Sigmoid colon (tissue), 7 donors: Measurements from ENCODE around the gene ACTN4. TPM values are rescaled to one million over a fixed set of nuclear protein-coding genes. Genes with fewer than 3 reads are reported as not detected.

ENCODE experiments used
- DNase-seq: peaks from one replicate; pipeline ENCODE4 v3.0.0-alpha.2; 2019
- H3K27ac ChIP-seq, 4 donors: fragments of 200-600 bp; sonication (generic); one replicate each; pipeline ENCODE4 v1.5.1; 2016 to 2019; ENCODE audit warnings: mild to moderate bottlenecking in 1 of 4
- H3K27me3 ChIP-seq, 3 donors: fragments of 200-600 bp; sonication (generic); one replicate each; pipeline ENCODE4 v1.5.1; 2019; ENCODE audit warnings: mild to moderate bottlenecking in 1 of 3
- H3K36me3 ChIP-seq, 4 donors: fragments of 200-600 bp; sonication (generic); one replicate each; pipeline ENCODE4 v1.5.1; 2016 to 2019
- H3K4me1 ChIP-seq, 4 donors: fragments of 200-600 bp; sonication (generic); one replicate each; pipeline ENCODE4 v1.5.1; 2017 to 2019
- H3K4me3 ChIP-seq, 4 donors: fragments of 200-600 bp; sonication (generic); one replicate each; pipeline ENCODE4 v1.5.1; 2017 to 2019; ENCODE audit warnings: mild to moderate bottlenecking in 2 of 4, moderate library complexity in 1 of 4
- H3K9me3 ChIP-seq, 4 donors: fragments of 200-600 bp in 3 of 4; sonication (generic) in 3 of 4; one replicate each; pipeline versions ENCODE4 v1.5.1 to v1.6.1; 2013 to 2019
- CTCF ChIP-seq, 4 experiments: fragments of 450-650 bp in 3 of 4; fragments of 200-600 bp in 1 of 4; IDR thresholded peaks; one replicate each; pipeline ENCODE4 v1.5.1; 2016 to 2019; ENCODE audit warnings: antibody characterized with exemption in 4 of 4, mild to moderate bottlenecking in 3 of 4, moderate library complexity in 2 of 4
- EP300 ChIP-seq, 4 donors: sonication (generic); formaldehyde crosslinking; IDR thresholded peaks; one replicate each; pipeline ENCODE4 v1.6.1; 2017; ENCODE audit warnings: antibody characterized with exemption in 4 of 4
- POLR2A ChIP-seq, 2 donors: fragments of 450-650 bp; IDR thresholded peaks; one replicate each; pipeline ENCODE4 v1.6.1; 2016; ENCODE audit warnings: antibody characterized with exemption in 2 of 2, mild to moderate bottlenecking in 2 of 2, moderate library complexity in 2 of 2
- POLR2AphosphoS5 ChIP-seq, 4 donors: sonication (generic); formaldehyde crosslinking; IDR thresholded peaks; one replicate each; pipeline ENCODE4 v1.6.1; 2017; ENCODE audit warnings: antibody characterized with exemption in 4 of 4
- WGBS, 2 donors: extraction: QIAGEN DNeasy Blood & Tissue Kit; methylation state at CpG; one replicate each; pipeline ENCODE4 v1.1.7; 2013; 5-methylcytosine and 5-hydroxymethylcytosine counted together
- intact Hi-C: fragments of 100-400 bp; cut with DNase I; formaldehyde crosslinking; loops from one replicate; pipeline ENCODE4 v1.15.1; 2023
- polyA plus RNA-seq, 3 donors: library from polyadenylated mRNA; stranded (reverse); fragments of 200-250 nt; gene quantifications; one replicate each; pipeline ENCODE4 v1.2.3, GENCODE V29; 2013
- total RNA-seq, 4 donors: library from RNA; depleted of rRNA; stranded (reverse); fragments of >200 nt; gene quantifications; one replicate each; pipeline ENCODE4 v1.1.0, GENCODE V29; 2016
- donor health status: healthy with polysubstance abuse.
- donor health status: Bipolar disorder and iron deficiency.
- donor health status: healthy.

ACTN4 gene
- total and polyA plus RNA-seq, 7 donors = 122 to 456 (median 176) TPM

DNA sequence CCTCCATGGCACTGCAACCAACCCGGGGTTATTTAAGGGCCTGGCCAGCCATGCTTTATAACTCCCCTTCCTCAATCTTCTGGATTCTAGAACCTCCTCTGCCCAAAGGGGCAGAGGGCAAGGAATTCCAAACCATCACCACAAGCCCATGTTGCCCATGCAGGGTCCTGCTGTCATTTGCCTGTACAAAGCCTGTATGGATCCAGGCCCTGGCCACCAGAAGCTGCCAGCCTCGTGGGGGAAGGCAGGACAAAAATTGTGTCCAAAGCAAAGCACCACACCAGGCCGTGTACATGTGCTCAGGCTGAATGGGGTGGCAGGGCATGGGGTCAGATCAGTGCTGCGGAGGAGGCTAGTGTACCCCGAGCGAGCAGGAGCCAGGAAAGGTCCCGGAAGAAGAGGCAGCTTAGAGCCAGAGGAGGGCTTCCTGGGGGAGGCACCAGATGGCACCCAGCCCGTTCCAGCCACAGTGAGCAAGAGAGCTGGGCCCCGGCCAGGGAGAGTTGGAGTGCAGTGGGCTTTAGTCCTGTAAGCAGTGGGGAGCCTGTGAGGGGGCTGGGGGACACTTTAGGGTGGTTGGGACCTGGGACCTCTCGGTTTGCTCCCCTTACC is 61.1 kb downstream of the ACTN4 start:
- H3K36me3 ChIP-seq = peaks cover 12 to 81% (median 66%) of the 10 kb centered on the region in 4 donors
- no peak for DNase-seq
- peak overlapping the region; percentile 78 to 97 (median 86) for H3K27ac ChIP-seq
- TF ChIP-seq POLR2A (IDR thresholded peaks at IDR 0.05) = no peak
- no peak overlapping the region for H3K4me3 ChIP-seq
- H3K4me1 ChIP-seq = peaks cover 0 to 88% (median 68%) of the 10 kb centered on the region in 4 donors
- no peaks in the 10 kb centered on the region for H3K27me3 ChIP-seq
- no peaks in the 10 kb centered on the region for H3K9me3 ChIP-seq
- WGBS, 2 donors = 89 to 91% methylated on average over 10 of the region's 10 CpGs
- intact Hi-C loops = no loop called here

GRCh38 chr19:38709119-38709518 is 61.7 kb downstream of the ACTN4 start:
- intact Hi-C loops = no loop called here
- DNase-seq = no peak
- WGBS, 2 donors = 93% methylated on average over 10 of the region's 10 CpGs
- Histone ChIP-seq H3K9me3 (no peaks in the 10 kb centered on the region), H3K36me3 (peaks cover 12 to 79% (median 60%) of the 10 kb centered on the region in 4 donors), H3K27me3 (no peaks in the 10 kb centered on the region), H3K27ac (peak overlapping the region; percentile 78 to 97 (median 86)), H3K4me1 (peaks cover 0 to 94% (median 74%) of the 10 kb centered on the region in 4 donors), H3K4me3 (no peak overlapping the region)
- TF ChIP-seq EP300 (IDR thresholded peaks at IDR 0.05) (no peak), POLR2AphosphoS5 (IDR thresholded peaks at IDR 0.05) (no peak), POLR2A (IDR thresholded peaks at IDR 0.05) (no peak)

DNA sequence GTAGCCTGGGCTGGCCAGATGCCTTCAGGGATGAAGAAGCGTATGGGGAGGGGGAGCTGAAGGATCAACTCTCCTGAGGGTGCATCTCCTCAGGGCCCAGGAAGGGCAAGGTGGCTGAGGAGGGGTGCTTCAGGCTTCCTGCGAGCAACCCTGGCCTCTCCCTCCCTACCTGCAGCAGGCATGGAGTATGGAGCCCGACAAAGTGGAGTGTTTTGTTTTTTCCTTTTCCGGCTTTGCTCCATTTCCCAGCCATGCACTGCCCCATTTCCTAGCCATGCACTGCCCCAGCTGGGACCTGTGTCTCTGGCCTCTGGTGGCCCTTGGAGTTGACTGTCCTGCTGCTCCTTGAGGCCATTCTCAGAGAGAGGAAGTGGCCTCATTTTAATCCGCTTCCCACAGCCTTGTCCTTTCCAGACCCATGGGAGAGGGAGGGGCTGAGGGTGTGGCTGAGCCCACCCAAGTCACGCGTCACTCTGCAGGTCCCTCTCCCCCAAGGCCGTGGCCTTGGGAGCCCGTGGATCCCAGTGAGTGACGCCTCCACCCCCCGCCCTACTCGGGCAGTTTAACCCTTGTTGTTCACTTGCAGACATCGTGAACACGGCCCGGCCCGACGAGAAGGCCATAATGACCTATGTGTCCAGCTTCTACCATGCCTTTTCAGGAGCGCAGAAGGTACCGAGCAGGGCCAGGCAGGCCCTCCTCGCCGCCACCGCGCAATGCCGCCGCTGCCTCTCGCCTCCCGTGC is 62.4 kb downstream of the ACTN4 start:
- Histone ChIP-seq H3K36me3 (peaks cover 11 to 79% (median 60%) of the 10 kb centered on the region in 4 donors), H3K4me3 (no peak overlapping the region), H3K27me3 (no peaks in the 10 kb centered on the region), H3K27ac (peak overlapping the region; percentile 78 to 97 (median 86)), H3K4me1 (peaks cover 0 to 99% (median 80%) of the 10 kb centered on the region in 4 donors), H3K9me3 (no peaks in the 10 kb centered on the region)
- no peak for DNase-seq
- WGBS, 2 donors = 81 to 87% methylated on average over 27 of the region's 27 CpGs
- intact Hi-C loops = loop anchor here (2.0 to 5.0 kb wide), 2 partner anchors 15 to 58 kb away; no protein-coding TSS in a partner anchor
- no peak for TF ChIP-seq CTCF (IDR thresholded peaks at IDR 0.05)
- no peak for TF ChIP-seq EP300 (IDR thresholded peaks at IDR 0.05)
- no peak for TF ChIP-seq POLR2A (IDR thresholded peaks at IDR 0.05)
- TF ChIP-seq POLR2AphosphoS5 (IDR thresholded peaks at IDR 0.05) = no peak

DNA sequence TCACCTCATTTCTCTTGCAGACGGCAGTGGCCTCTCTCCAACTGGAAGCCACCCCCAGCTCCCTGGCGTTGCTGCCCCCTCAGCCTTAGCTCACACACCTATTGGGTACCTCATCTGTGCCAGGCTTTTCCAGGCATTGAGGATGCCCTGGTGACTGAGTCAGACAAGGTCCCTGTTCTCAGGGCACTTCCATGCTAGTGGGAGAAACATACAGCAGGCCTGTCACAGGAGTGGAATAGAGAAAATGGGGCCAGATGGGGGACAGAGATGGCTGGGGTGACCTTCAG is 62.9 kb downstream of the ACTN4 start:
- WGBS, 2 donors = 84% methylated on average over 2 of the region's 2 CpGs
- H3K4me1 ChIP-seq = peaks cover 0 to 100% (median 85%) of the 10 kb centered on the region in 4 donors
- no peak overlapping the region for H3K4me3 ChIP-seq
- TF ChIP-seq POLR2AphosphoS5 (IDR thresholded peaks at IDR 0.05) (no peak), EP300 (IDR thresholded peaks at IDR 0.05) (no peak), POLR2A (IDR thresholded peaks at IDR 0.05) (no peak), CTCF (IDR thresholded peaks at IDR 0.05) (no peak)
- peaks cover 8 to 79% (median 57%) of the 10 kb centered on the region in 4 donors for H3K36me3 ChIP-seq
- H3K27ac ChIP-seq = peak overlapping the region; percentile 78 to 97 (median 86)
- no peak for DNase-seq
- no peaks in the 10 kb centered on the region for H3K27me3 ChIP-seq
- no peaks in the 10 kb centered on the region for H3K9me3 ChIP-seq
- intact Hi-C loops = loop anchor here (2.0 to 5.0 kb wide), 2 partner anchors 16 to 58 kb away; no protein-coding TSS in a partner anchor

GRCh38 chr19:38710928-38711725 is 63.7 kb downstream of the ACTN4 start:
- no peak overlapping the region for H3K4me3 ChIP-seq
- peaks cover 0 to 93% (median 88%) of the 10 kb centered on the region in 4 donors for H3K4me1 ChIP-seq
- intact Hi-C loops = loop anchor here (2.0 to 5.0 kb wide), 2 partner anchors 16 to 59 kb away; no protein-coding TSS in a partner anchor
- TF ChIP-seq CTCF (IDR thresholded peaks at IDR 0.05) (no peak), POLR2A (IDR thresholded peaks at IDR 0.05) (peak in 1 of 2 donors; percentile 7)
- no peaks in the 10 kb centered on the region for H3K9me3 ChIP-seq
- no peaks in the 10 kb centered on the region for H3K27me3 ChIP-seq
- 89 to 91% methylated on average over 25 of the region's 25 CpGs for WGBS, 2 donors
- peak overlapping the region; percentile 78 to 97 (median 86) for H3K27ac ChIP-seq
- no peak for DNase-seq
- peaks cover 5 to 79% (median 50%) of the 10 kb centered on the region in 4 donors for H3K36me3 ChIP-seq
